Measurements from ENCODE around the gene GNG2.

GRCh38 chr14:51951656-51952055 is 91.2 kb downstream of the GNG2 start:
- no peak for TF ChIP-seq POLR2AphosphoS5 (IDR thresholded peaks at IDR 0.05; ENCODE audit: low read depth, low read length)
- TF ChIP-seq, protein P1, sequence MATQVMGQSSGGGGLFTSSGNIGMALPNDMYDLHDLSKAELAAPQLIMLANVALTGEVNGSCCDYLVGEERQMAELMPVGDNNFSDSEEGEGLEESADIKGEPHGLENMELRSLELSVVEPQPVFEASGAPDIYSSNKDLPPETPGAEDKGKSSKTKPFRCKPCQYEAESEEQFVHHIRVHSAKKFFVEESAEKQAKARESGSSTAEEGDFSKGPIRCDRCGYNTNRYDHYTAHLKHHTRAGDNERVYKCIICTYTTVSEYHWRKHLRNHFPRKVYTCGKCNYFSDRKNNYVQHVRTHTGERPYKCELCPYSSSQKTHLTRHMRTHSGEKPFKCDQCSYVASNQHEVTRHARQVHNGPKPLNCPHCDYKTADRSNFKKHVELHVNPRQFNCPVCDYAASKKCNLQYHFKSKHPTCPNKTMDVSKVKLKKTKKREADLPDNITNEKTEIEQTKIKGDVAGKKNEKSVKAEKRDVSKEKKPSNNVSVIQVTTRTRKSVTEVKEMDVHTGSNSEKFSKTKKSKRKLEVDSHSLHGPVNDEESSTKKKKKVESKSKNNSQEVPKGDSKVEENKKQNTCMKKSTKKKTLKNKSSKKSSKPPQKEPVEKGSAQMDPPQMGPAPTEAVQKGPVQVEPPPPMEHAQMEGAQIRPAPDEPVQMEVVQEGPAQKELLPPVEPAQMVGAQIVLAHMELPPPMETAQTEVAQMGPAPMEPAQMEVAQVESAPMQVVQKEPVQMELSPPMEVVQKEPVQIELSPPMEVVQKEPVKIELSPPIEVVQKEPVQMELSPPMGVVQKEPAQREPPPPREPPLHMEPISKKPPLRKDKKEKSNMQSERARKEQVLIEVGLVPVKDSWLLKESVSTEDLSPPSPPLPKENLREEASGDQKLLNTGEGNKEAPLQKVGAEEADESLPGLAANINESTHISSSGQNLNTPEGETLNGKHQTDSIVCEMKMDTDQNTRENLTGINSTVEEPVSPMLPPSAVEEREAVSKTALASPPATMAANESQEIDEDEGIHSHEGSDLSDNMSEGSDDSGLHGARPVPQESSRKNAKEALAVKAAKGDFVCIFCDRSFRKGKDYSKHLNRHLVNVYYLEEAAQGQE (IDR thresholded peaks at IDR 0.05; ENCODE audit: insufficient read depth in 1 of 2, low read depth in 2 of 2, low read length in 2 of 2): no peak
- no peak for TF ChIP-seq FOXP2 (optimal IDR thresholded peaks at IDR 0.05; ENCODE audit: borderline replicate concordance, extremely low read depth, extremely low read length, insufficient read depth)
